ENCODE measurements around the gene OSCP1. TPM values are rescaled to one million over a fixed set of nuclear protein-coding genes. Genes with fewer than 3 reads are reported as not detected.

The OSCP1 gene
- polyA plus RNA-seq, 1 donor (not counting 4 experiments of a cell fraction or from before 2014, with no cell fraction given), result 9.5 TPM

DNA sequence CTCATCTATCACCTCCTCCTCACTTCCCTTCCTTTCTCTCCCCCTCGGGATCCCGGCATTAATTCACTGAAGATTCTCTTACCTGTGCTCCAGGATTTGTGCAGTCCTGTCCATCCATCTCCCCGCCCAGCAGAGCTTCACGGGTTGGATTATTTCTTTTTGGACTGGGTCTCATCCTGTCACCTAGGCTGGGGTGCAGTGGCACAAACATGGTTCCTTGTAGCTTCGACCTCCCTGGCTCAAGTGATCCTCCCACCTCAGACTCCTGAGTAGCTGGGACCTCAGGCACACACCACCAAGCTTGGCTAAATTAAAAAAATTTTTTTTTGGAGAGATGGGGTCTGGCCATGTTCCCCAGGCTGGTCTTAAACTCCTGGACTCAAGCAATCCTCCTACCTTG is 44.7 kb upstream of the OSCP1 start:
- no peak for TF ChIP-seq EZH2 (IDR thresholded peaks at IDR 0.05; ENCODE audit: low read length)
- TF ChIP-seq, protein P1, sequence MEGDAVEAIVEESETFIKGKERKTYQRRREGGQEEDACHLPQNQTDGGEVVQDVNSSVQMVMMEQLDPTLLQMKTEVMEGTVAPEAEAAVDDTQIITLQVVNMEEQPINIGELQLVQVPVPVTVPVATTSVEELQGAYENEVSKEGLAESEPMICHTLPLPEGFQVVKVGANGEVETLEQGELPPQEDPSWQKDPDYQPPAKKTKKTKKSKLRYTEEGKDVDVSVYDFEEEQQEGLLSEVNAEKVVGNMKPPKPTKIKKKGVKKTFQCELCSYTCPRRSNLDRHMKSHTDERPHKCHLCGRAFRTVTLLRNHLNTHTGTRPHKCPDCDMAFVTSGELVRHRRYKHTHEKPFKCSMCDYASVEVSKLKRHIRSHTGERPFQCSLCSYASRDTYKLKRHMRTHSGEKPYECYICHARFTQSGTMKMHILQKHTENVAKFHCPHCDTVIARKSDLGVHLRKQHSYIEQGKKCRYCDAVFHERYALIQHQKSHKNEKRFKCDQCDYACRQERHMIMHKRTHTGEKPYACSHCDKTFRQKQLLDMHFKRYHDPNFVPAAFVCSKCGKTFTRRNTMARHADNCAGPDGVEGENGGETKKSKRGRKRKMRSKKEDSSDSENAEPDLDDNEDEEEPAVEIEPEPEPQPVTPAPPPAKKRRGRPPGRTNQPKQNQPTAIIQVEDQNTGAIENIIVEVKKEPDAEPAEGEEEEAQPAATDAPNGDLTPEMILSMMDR (optimal IDR thresholded peaks at IDR 0.05 in 1 of 3, IDR thresholded peaks at IDR 0.05 in 1 of 3, conservative IDR thresholded peaks at IDR 0.05 in 1 of 3; ENCODE audit: extremely low read depth in 1 of 3, insufficient read depth in 2 of 3, low read length in 3 of 3), result no peak
- Histone ChIP-seq H3K4me3 (ENCODE audit: control insufficient read depth in 2 of 3, extremely low read depth in 1 of 3, insufficient read depth in 2 of 3, low read depth in 1 of 3, low read length in 3 of 3) (no peak overlapping the region), H3K36me3 (ENCODE audit: control insufficient read depth in 2 of 2, extremely low read depth in 1 of 2, insufficient read depth in 2 of 2, low read length in 2 of 2) (no peaks in the 10 kb centered on the region), H2AFZ (ENCODE audit: control insufficient read depth, low read length) (no peak overlapping the region), H3K4me1 (ENCODE audit: control insufficient read depth, extremely low read depth, insufficient read depth, low read length) (no peaks in the 10 kb centered on the region), H3K9ac (ENCODE audit: control insufficient read depth, extremely low read depth, insufficient read depth, low read length) (no peak overlapping the region), H3K27me3 (ENCODE audit: control insufficient read depth, extremely low read depth, insufficient read depth, low read length) (peaks cover 8% of the 10 kb centered on the region), H3K27ac (ENCODE audit: control insufficient read depth, insufficient read depth, low read length) (no peak overlapping the region), H4K20me1 (ENCODE audit: control insufficient read depth, extremely low read depth, insufficient read depth, low read length) (no peaks in the 10 kb centered on the region), H3K79me2 (ENCODE audit: control insufficient read depth, insufficient read depth, low read length) (no peaks in the 10 kb centered on the region), H3K9me1 (ENCODE audit: control insufficient read depth, extremely low read depth, insufficient read depth, low read length) (no peaks in the 10 kb centered on the region), H3K4me2 (ENCODE audit: control insufficient read depth, extremely low read depth, insufficient read depth, low read depth, low read length) (no peak overlapping the region), H3K9me3 (ENCODE audit: control insufficient read depth, low read depth, low read length) (no peaks in the 10 kb centered on the region)
- no peak for FAIRE-seq
- dilution Hi-C loops (cut with MboI; ENCODE audit: extremely low pct_ligation_motif_present, low sequenced_read_pairs), result no loop called here
- DNase-seq (ENCODE audit: low read depth, low spot score), result no peak

DNA sequence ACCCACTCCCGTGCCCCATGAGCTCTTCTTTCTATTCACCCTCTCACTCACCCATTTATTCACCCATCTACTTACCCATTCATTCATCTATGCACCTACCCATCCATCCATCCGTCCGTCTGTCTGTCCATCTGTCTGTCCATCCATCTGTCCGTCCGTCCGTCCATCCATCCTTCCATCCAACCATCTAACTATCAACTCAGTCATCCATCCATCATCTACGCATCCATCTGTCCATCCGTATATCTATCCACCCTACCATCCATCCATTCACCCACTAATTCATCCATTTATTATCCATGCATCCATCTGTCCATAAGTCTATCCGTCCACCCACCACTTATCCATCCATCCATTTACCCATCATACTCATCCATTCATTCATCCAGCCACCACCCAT is 43.3 kb upstream of the OSCP1 start:
- Histone ChIP-seq H3K4me2 (ENCODE audit: control insufficient read depth, extremely low read depth, insufficient read depth, low read depth, low read length) (no peak overlapping the region), H2AFZ (ENCODE audit: control insufficient read depth, low read length) (no peak overlapping the region), H4K20me1 (ENCODE audit: control insufficient read depth, extremely low read depth, insufficient read depth, low read length) (no peaks in the 10 kb centered on the region), H3K4me3 (ENCODE audit: control insufficient read depth in 2 of 3, extremely low read depth in 1 of 3, insufficient read depth in 2 of 3, low read depth in 1 of 3, low read length in 3 of 3) (no peak overlapping the region), H3K9ac (ENCODE audit: control insufficient read depth, extremely low read depth, insufficient read depth, low read length) (no peak overlapping the region), H3K9me3 (ENCODE audit: control insufficient read depth, low read depth, low read length) (no peaks in the 10 kb centered on the region), H3K27me3 (ENCODE audit: control insufficient read depth, extremely low read depth, insufficient read depth, low read length) (peaks cover 8% of the 10 kb centered on the region), H3K4me1 (ENCODE audit: control insufficient read depth, extremely low read depth, insufficient read depth, low read length) (no peaks in the 10 kb centered on the region), H3K79me2 (ENCODE audit: control insufficient read depth, insufficient read depth, low read length) (no peaks in the 10 kb centered on the region), H3K9me1 (ENCODE audit: control insufficient read depth, extremely low read depth, insufficient read depth, low read length) (no peaks in the 10 kb centered on the region), H3K27ac (ENCODE audit: control insufficient read depth, insufficient read depth, low read length) (no peak overlapping the region), H3K36me3 (ENCODE audit: control insufficient read depth in 2 of 2, extremely low read depth in 1 of 2, insufficient read depth in 2 of 2, low read length in 2 of 2) (no peaks in the 10 kb centered on the region)
- TF ChIP-seq EZH2 (IDR thresholded peaks at IDR 0.05; ENCODE audit: low read length), result no peak
- TF ChIP-seq, protein P1 (optimal IDR thresholded peaks at IDR 0.05 in 1 of 3, IDR thresholded peaks at IDR 0.05 in 1 of 3, conservative IDR thresholded peaks at IDR 0.05 in 1 of 3; ENCODE audit: extremely low read depth in 1 of 3, insufficient read depth in 2 of 3, low read length in 3 of 3), result no peak
- DNase-seq (ENCODE audit: low read depth, low spot score) (no peak), FAIRE-seq (no peak)
- dilution Hi-C loops (cut with MboI; ENCODE audit: extremely low pct_ligation_motif_present, low sequenced_read_pairs), result no loop called here
